ENCODE data around the gene CD70. TPM values are rescaled to one million over a fixed set of nuclear protein-coding genes. Genes with fewer than 3 reads are reported as not detected.
"Not testable (repeated sequence)": the region's sequence is repeated elsewhere in the genome, so short reads cannot be mapped to it uniquely, and the experiment has no call there.

Gene CD70
- total RNA-seq, 1 experiment from 2014 or later, result 2.0 TPM

DNA sequence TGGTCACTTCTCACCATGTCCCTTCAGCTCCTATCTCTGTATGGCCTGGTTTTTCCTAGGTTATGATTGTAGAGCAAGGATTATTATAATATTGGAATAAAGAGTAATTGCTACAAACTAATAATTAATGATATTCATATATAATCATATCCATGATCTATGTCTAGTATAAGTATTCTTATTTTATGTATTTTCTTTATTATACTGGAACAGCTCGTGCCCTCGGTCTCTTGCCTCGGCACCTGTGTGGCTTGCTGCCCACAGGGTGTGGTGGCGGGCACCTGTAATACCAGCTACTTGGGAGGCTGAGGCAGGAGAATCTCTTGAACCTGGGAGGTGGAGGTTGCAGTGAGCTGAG lies 42.5 kb upstream of the CD70 start:
- H3K27ac ChIP-seq (ENCODE audit: low read depth, low read length, poor library complexity, severe bottlenecking); H3K9me3 ChIP-seq (ENCODE audit: low read depth, low read length, poor library complexity, severe bottlenecking); H3K4me1 ChIP-seq (ENCODE audit: insufficient read depth, low read length, poor library complexity, severe bottlenecking); BruUV-seq (replicated peaks); H3K36me3 ChIP-seq (ENCODE audit: insufficient read depth, low read length, poor library complexity, severe bottlenecking); POLR2A ChIA-PET (ENCODE audit: low non-redundant PET); H3K27me3 ChIP-seq (replicated peaks; ENCODE audit: insufficient read depth, low read depth, low read length, poor library complexity); DNase-seq (ENCODE audit: low spot score); H3K4me3 ChIP-seq (ENCODE audit: low read depth, low read length, poor library complexity, severe bottlenecking): not testable (repeated sequence)
- CTCF ChIA-PET, result interaction anchor here (0.6 to 0.9 kb wide), 2 partner anchors 117 to 230 kb away, joined by 3 to 5 read pairs; no protein-coding TSS in a partner anchor
- TF ChIP-seq CTCF (conservative IDR thresholded peaks at IDR 0.05; ENCODE audit: low read depth, low read length), result peak; percentile 35
- intact Hi-C loops (cut with micrococcal nuclease; ENCODE audit: unreplicated experiment), result loop anchor here (2.0 to 5.0 kb wide), 2 partner anchors 104 to 117 kb away; partner anchors contain the start of genes GPR108 and TRIP10

DNA sequence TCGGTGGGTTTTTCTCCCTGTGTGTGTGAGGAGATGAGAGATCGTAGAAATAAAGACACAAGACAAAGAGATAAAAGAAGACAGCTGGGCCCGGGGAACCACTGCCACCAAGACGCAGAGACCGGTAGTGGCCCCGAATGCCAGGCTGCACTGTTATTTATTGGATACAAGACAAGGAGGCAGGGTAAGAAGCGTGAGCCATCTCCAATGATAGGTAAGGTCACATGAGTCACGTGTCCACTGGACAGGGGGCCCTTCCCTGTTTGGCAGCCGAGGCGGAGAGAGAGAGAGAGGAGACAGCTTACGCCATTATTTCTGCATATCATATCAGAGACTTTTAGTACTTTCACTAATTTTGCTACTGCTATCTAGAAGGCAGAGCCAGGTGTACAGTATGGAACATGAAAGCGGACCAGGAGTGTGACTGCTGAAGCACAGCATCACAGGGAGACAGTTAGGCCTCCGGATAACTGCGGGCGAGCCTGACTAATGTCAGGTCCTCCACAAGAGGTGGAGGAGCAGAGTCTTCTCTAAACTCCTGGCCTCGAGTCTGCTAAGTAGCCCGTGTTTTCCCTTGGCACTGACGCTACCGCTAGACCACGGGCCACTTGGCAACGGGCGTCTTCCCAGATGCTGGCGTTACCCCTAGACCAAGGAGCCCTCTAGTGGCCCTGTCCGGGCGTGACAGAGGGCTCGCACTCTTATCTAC lies 42.0 kb upstream of the CD70 start:
- H3K4me3 ChIP-seq (ENCODE audit: low read depth, low read length, poor library complexity, severe bottlenecking); H3K9me3 ChIP-seq (ENCODE audit: low read depth, low read length, poor library complexity, severe bottlenecking); H3K4me1 ChIP-seq (ENCODE audit: insufficient read depth, low read length, poor library complexity, severe bottlenecking); H3K36me3 ChIP-seq (ENCODE audit: insufficient read depth, low read length, poor library complexity, severe bottlenecking); H3K27me3 ChIP-seq (replicated peaks; ENCODE audit: insufficient read depth, low read depth, low read length, poor library complexity); H3K27ac ChIP-seq (ENCODE audit: low read depth, low read length, poor library complexity, severe bottlenecking); POLR2A ChIA-PET (ENCODE audit: low non-redundant PET); BruUV-seq (replicated peaks): not testable (repeated sequence)
- CTCF ChIA-PET, result interaction anchor here (0.6 to 0.9 kb wide), 2 partner anchors 116 to 231 kb away, joined by 3 to 5 read pairs; no protein-coding TSS in a partner anchor
- peak; percentile 68 for TF ChIP-seq CTCF (conservative IDR thresholded peaks at IDR 0.05; ENCODE audit: low read depth, low read length)
- peak; percentile 71 for DNase-seq (ENCODE audit: low spot score)
- intact Hi-C loops (cut with micrococcal nuclease; ENCODE audit: unreplicated experiment), result loop anchor here (1.0 to 5.0 kb wide), 3 partner anchors 104 to 230 kb away; partner anchors contain the start of genes GPR108 and TRIP10

DNA sequence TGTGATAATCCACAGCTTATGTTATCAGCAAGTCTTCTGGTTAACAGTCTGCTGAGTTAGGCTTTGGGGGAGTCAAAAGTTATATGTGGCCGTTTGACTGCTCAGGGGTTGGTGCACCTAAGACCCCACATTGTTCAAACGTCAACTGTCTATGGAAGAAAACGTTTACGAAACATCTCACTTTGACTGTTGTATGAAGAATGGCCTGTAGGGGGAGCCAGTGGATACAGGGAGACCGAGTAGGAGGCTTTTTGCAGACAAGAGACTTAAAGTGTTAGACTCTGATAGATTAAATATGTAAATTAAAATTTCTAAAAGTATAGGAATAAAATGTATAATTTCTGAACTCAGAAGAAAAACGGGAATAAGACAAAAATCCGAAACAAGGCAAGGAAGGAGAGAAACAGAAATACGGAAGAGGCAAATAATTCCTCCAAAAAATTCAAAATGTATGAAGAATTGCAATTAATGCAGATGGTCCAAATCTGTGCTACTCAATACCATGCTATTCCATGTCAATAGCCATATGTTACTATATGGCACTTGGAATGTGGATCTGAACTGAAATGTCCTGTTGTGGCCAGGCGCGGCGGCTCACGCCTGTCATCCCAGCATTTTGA lies 41.2 kb upstream of the CD70 start:
- Histone ChIP-seq H3K4me1 (ENCODE audit: insufficient read depth, low read length, poor library complexity, severe bottlenecking) (no peaks in the 10 kb centered on the region), H3K4me3 (ENCODE audit: low read depth, low read length, poor library complexity, severe bottlenecking) (no peak overlapping the region), H3K27ac (ENCODE audit: low read depth, low read length, poor library complexity, severe bottlenecking) (no peak overlapping the region), H3K9me3 (ENCODE audit: low read depth, low read length, poor library complexity, severe bottlenecking) (peaks cover under 1% of the 10 kb centered on the region), H3K36me3 (ENCODE audit: insufficient read depth, low read length, poor library complexity, severe bottlenecking) (no peaks in the 10 kb centered on the region), H3K27me3 (replicated peaks; ENCODE audit: insufficient read depth, low read depth, low read length, poor library complexity) (no peaks in the 10 kb centered on the region)
- POLR2A ChIA-PET (ENCODE audit: low non-redundant PET), result no interaction called here
- intact Hi-C loops (cut with micrococcal nuclease; ENCODE audit: unreplicated experiment), result loop anchor here (1.0 to 5.0 kb wide), 3 partner anchors 105 to 231 kb away; partner anchors contain the start of genes GPR108 and TRIP10
- CTCF ChIA-PET, result interaction anchor here (0.6 to 1.9 kb wide), 3 partner anchors 231 to 507 kb away, joined by 3 to 7 read pairs (median 3); no protein-coding TSS in a partner anchor
- TF ChIP-seq EZH2 (IDR thresholded peaks at IDR 0.05; ENCODE audit: borderline replicate concordance, low read depth, low read length, poor library complexity, severe bottlenecking) (no peak), CTCF (conservative IDR thresholded peaks at IDR 0.05; ENCODE audit: low read depth, low read length) (peak; percentile 93)
- BruUV-seq (replicated peaks), result no TSS peak
- peak; percentile 86 for DNase-seq (ENCODE audit: low spot score)
